BLaER1 (cell line): ENCODE measurements around the gene PHYKPL.
"Not testable (repeated sequence)": the region's sequence is repeated elsewhere in the genome, so short reads cannot be mapped to it uniquely, and the experiment has no call there.

Experiments
- H3K27ac ChIP-seq: shearing (Covaris generic); formaldehyde crosslinking; 2 replicates; pipeline ENCODE4 v1.8.1; 2022
- H3K27me3 ChIP-seq: shearing (Covaris generic); formaldehyde crosslinking; 2 replicates; pipeline ENCODE4 v1.8.1; 2022
- H3K36me3 ChIP-seq: shearing (Covaris generic); formaldehyde crosslinking; 2 replicates; pipeline ENCODE4 v1.8.1; 2022
- H3K4me1 ChIP-seq: shearing (Covaris generic); formaldehyde crosslinking; 2 replicates; pipeline ENCODE4 v1.8.1; 2022
- H3K4me2 ChIP-seq: shearing (Covaris generic); formaldehyde crosslinking; 2 replicates; pipeline ENCODE4 v1.8.1; 2022
- H3K4me3 ChIP-seq: shearing (Covaris generic); formaldehyde crosslinking; 2 replicates; pipeline ENCODE4 v1.8.1; 2022
- H3K9ac ChIP-seq: shearing (Covaris generic); formaldehyde crosslinking; 2 replicates; pipeline ENCODE4 v1.8.1; 2022
- H3K9me3 ChIP-seq: shearing (Covaris generic); formaldehyde crosslinking; 2 replicates; pipeline ENCODE4 v1.8.1; 2022
- H4K20me1 ChIP-seq: shearing (Covaris generic); formaldehyde crosslinking; 2 replicates; pipeline ENCODE4 v1.8.1; 2022
- Cebpa-rat ChIP-seq: shearing (Covaris generic); IDR thresholded peaks from 2 replicates; pipeline ENCODE4 v1.8.1; 2022

Gene PHYKPL

GRCh38 chr5:178205749-178206047, 26.9 kb downstream of the PHYKPL start:
- H3K9me3 ChIP-seq = no peaks in the 10 kb centered on the region
- no peaks in the 10 kb centered on the region for H3K27me3 ChIP-seq
- H3K4me3 ChIP-seq = peak overlapping the region; percentile 88
- H3K36me3 ChIP-seq = peaks cover 55% of the 10 kb centered on the region
- no peak for TF ChIP-seq Cebpa-rat
- H3K9ac ChIP-seq = peak overlapping the region; percentile 98
- H3K27ac ChIP-seq = peak overlapping the region; percentile 97
- peaks cover 30% of the 10 kb centered on the region for H3K4me1 ChIP-seq
- H3K4me2 ChIP-seq = peak overlapping the region; percentile 92
- H4K20me1 ChIP-seq = peaks cover 62% of the 10 kb centered on the region

GRCh38 chr5:178204935-178205748, 27.5 kb downstream of the PHYKPL start:
- H4K20me1 ChIP-seq = peaks cover 56% of the 10 kb centered on the region
- H3K9ac ChIP-seq = peak overlapping the region; percentile 98
- H3K36me3 ChIP-seq = peaks cover 49% of the 10 kb centered on the region
- no peaks in the 10 kb centered on the region for H3K27me3 ChIP-seq
- peak overlapping the region; percentile 92 for H3K4me2 ChIP-seq
- TF ChIP-seq Cebpa-rat = no peak
- peaks cover 30% of the 10 kb centered on the region for H3K4me1 ChIP-seq
- peak overlapping the region; percentile 88 for H3K4me3 ChIP-seq
- H3K9me3 ChIP-seq = no peaks in the 10 kb centered on the region
- peak overlapping the region; percentile 97 for H3K27ac ChIP-seq

GRCh38 chr5:178204182-178204934, 28.2 kb downstream of the PHYKPL start, which contains the start of gene HNRNPAB:
HNRNPAB (plus strand) TSS chr5:178204533; CDS start chr5:178204838, 305 bp downstream.
- Histone ChIP-seq H3K36me3 (peaks cover 41% of the 10 kb centered on the region), H3K9me3 (no peaks in the 10 kb centered on the region), H4K20me1 (peaks cover 48% of the 10 kb centered on the region), H3K4me3 (peak within 1 kb of the TSS; percentile 88), H3K4me2 (peak within 1 kb of the TSS; percentile 92), H3K9ac (peak within 1 kb of the TSS; percentile 98), H3K4me1 (peaks cover 30% of the 10 kb centered on the region), H3K27me3 (no peaks in the 10 kb centered on the region), H3K27ac (peak within 1 kb of the TSS; percentile 97)
- no peak for TF ChIP-seq Cebpa-rat

GRCh38 chr5:178203670-178204181, 28.9 kb downstream of the PHYKPL start:
- Histone ChIP-seq H3K27ac (peak overlapping the region; percentile 97), H3K4me1 (peaks cover 30% of the 10 kb centered on the region), H3K27me3 (no peaks in the 10 kb centered on the region), H4K20me1 (peaks cover 42% of the 10 kb centered on the region), H3K4me2 (peak overlapping the region; percentile 82), H3K36me3 (peaks cover 35% of the 10 kb centered on the region), H3K9ac (peak overlapping the region; percentile 98), H3K4me3 (peak overlapping the region; percentile 88), H3K9me3 (no peaks in the 10 kb centered on the region)
- no peak for TF ChIP-seq Cebpa-rat

GRCh38 chr5:178202541-178202940, 30.1 kb downstream of the PHYKPL start:
- H3K27me3 ChIP-seq = no peaks in the 10 kb centered on the region
- H4K20me1 ChIP-seq = peaks cover 30% of the 10 kb centered on the region
- no peak for TF ChIP-seq Cebpa-rat
- H3K9ac ChIP-seq = no peak overlapping the region
- no peaks in the 10 kb centered on the region for H3K9me3 ChIP-seq
- no peak overlapping the region for H3K4me3 ChIP-seq
- H3K36me3 ChIP-seq = peaks cover 23% of the 10 kb centered on the region
- H3K4me1 ChIP-seq = peaks cover 23% of the 10 kb centered on the region
- H3K4me2 ChIP-seq = no peak overlapping the region
- H3K27ac ChIP-seq = no peak overlapping the region

GRCh38 chr5:178201927-178202235, 30.7 kb downstream of the PHYKPL start:
- Histone ChIP-seq H4K20me1 (peaks cover 23% of the 10 kb centered on the region), H3K9ac (no peak overlapping the region), H3K4me1 (peaks cover 17% of the 10 kb centered on the region), H3K27me3 (no peaks in the 10 kb centered on the region), H3K27ac (no peak overlapping the region), H3K4me2 (0 out of 2 replicates have a peak overlapping the region, but pooled peaks have one; percentile 1), H3K4me3 (no peak overlapping the region), H3K36me3 (peaks cover 16% of the 10 kb centered on the region), H3K9me3 (no peaks in the 10 kb centered on the region)
- no peak for TF ChIP-seq Cebpa-rat

- no peak overlapping the region for H3K4me2 ChIP-seq
- no peaks in the 10 kb centered on the region for H3K9me3 ChIP-seq
- peaks cover 12% of the 10 kb centered on the region for H3K4me1 ChIP-seq
- H3K27ac ChIP-seq = no peak overlapping the region
- H3K9ac ChIP-seq = no peak overlapping the region
- peaks cover 11% of the 10 kb centered on the region for H3K36me3 ChIP-seq
- TF ChIP-seq Cebpa-rat = no peak
- H3K27me3 ChIP-seq = no peaks in the 10 kb centered on the region
- H4K20me1 ChIP-seq = peaks cover 18% of the 10 kb centered on the region
- H3K4me3 ChIP-seq = no peak overlapping the region
These were observed 31.2 kb downstream of the PHYKPL start for GRCh38 chr5:178201221-178201926.

- H3K4me1 ChIP-seq = peaks cover 6% of the 10 kb centered on the region
- H4K20me1 ChIP-seq = peaks cover 3% of the 10 kb centered on the region
- H3K4me3 ChIP-seq = no peak overlapping the region
- H3K27ac ChIP-seq = no peak overlapping the region
- no peak for TF ChIP-seq Cebpa-rat
- H3K4me2 ChIP-seq = no peak overlapping the region
- H3K9ac ChIP-seq = no peak overlapping the region
- H3K36me3 ChIP-seq = no peaks in the 10 kb centered on the region
- no peaks in the 10 kb centered on the region for H3K9me3 ChIP-seq
- H3K27me3 ChIP-seq = no peaks in the 10 kb centered on the region
These were observed 32.8 kb downstream of the PHYKPL start for GRCh38 chr5:178199581-178200434.

GRCh38 chr5:178198706-178199105, 33.9 kb downstream of the PHYKPL start:
- no peak overlapping the region for H3K4me3 ChIP-seq
- peaks cover 17% of the 10 kb centered on the region for H3K4me1 ChIP-seq
- no peaks in the 10 kb centered on the region for H3K9me3 ChIP-seq
- no peaks in the 10 kb centered on the region for H4K20me1 ChIP-seq
- no peak overlapping the region for H3K4me2 ChIP-seq
- H3K9ac ChIP-seq = no peak overlapping the region
- H3K27me3 ChIP-seq = no peaks in the 10 kb centered on the region
- no peak for TF ChIP-seq Cebpa-rat
- H3K36me3 ChIP-seq = no peaks in the 10 kb centered on the region
- H3K27ac ChIP-seq = no peak overlapping the region

- not testable (repeated sequence) for H4K20me1 ChIP-seq, H3K4me2 ChIP-seq, H3K4me3 ChIP-seq, H3K27me3 ChIP-seq, H3K36me3 ChIP-seq, H3K27ac ChIP-seq, H3K9ac ChIP-seq, H3K9me3 ChIP-seq
- peaks cover 22% of the 10 kb centered on the region for H3K4me1 ChIP-seq
These were observed 34.5 kb downstream of the PHYKPL start for GRCh38 chr5:178198151-178198550.
